Measurements from ENCODE around the gene STX5.
"Not testable (repeated sequence)": the region's sequence is repeated elsewhere in the genome, so short reads cannot be mapped to it uniquely, and the experiment has no call there.

The STX5 gene

GRCh38 chr11:62830904-62831519 lies 839 bp downstream of the STX5 start:
- no peak for DNase-seq (ENCODE audit: low read depth)

DNA sequence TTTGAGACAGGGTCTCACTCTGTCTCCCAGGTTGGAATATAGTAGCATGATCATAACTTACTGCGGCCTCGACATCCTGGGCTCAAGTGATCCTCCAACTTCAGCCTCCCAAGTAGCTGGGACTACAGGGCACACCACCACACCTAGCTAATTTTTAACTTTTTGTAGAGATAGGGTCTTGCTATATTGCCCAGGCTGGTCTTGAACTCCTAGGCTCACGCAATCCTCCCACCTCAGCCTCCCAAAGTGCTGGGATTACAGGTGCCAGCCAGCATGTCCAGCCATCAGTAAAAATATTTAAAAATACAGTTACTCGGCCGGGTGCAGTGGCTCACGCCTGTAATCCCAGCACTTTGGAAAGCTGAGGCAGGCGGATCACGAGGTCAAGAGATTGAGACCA lies 3.7 kb downstream of the STX5 start:
- DNase-seq (ENCODE audit: low read depth), result not testable (repeated sequence)

DNA sequence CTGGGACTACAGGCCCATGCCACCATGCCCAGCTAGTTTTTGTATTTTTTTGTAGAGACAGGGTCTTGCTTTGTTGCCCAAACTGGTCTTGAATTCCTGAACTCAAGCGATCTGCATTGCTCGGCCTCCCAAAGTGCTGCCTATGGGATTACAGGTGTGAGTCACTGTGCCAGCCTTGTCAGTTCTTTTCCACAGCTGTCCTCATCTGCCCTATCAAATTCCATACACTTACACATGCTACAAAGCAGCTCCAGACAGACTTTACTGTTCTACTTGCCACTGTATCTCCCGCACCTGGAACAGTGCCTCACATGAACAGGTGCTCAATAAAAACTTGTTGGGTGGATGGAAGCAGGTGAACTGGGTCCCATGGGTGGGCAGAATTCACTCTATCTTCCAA lies 8.2 kb downstream of the STX5 start:
- DNase-seq (ENCODE audit: low read depth), result no peak

DNA sequence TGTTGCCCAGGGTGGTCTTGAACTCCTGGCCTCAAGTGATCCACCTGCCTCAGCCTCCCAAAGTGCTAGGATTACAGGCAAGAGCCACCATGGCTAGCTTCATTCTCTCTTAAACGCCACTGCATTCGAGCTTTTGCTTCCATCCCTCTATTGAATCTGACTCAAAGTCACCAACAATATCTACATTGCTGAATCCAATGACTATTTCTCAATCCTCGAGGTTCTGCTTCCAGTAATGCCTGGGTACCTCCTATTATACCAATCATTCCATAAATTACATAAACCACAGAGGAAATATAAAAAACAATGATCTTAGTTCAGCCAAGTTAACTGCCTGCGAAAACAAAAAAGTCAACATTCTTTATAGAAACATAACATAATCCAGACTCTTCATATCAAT lies 14.7 kb downstream of the STX5 start:
- DNase-seq (ENCODE audit: low read depth), result no peak

- DNase-seq (ENCODE audit: low read depth), result no peak
These were observed 15.3 kb downstream of the STX5 start for GRCh38 chr11:62816557-62816956.

- DNase-seq (ENCODE audit: low read depth), result no peak
These were observed 20.2 kb downstream of the STX5 start for GRCh38 chr11:62811659-62812058.

DNA sequence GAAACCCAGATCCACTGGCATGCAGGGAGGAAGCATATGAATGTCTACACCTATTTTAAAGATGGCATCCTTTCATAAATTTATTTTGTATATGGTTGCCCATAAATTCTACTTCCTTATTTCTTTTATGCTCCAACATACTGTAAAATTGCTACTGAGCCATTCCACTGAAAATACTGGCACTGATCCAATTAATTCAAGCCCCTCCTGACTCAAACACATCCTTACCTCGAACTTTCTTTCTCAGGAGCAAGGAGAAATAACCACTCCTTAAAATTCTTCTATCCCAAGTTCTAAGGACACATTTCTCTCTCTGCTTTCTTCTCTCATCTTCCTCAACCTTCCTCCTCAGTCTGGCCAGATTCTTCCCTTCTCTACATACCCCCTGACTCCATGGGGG lies 21.1 kb downstream of the STX5 start:
- no peak for DNase-seq (ENCODE audit: low read depth)

- peak; percentile 39 for DNase-seq (ENCODE audit: low read depth)
These were observed 25.2 kb downstream of the STX5 start for GRCh38 chr11:62806611-62807121.

- DNase-seq (ENCODE audit: low read depth), result peak; percentile 11
These were observed 25.9 kb downstream of the STX5 start for GRCh38 chr11:62805961-62806441.

DNA sequence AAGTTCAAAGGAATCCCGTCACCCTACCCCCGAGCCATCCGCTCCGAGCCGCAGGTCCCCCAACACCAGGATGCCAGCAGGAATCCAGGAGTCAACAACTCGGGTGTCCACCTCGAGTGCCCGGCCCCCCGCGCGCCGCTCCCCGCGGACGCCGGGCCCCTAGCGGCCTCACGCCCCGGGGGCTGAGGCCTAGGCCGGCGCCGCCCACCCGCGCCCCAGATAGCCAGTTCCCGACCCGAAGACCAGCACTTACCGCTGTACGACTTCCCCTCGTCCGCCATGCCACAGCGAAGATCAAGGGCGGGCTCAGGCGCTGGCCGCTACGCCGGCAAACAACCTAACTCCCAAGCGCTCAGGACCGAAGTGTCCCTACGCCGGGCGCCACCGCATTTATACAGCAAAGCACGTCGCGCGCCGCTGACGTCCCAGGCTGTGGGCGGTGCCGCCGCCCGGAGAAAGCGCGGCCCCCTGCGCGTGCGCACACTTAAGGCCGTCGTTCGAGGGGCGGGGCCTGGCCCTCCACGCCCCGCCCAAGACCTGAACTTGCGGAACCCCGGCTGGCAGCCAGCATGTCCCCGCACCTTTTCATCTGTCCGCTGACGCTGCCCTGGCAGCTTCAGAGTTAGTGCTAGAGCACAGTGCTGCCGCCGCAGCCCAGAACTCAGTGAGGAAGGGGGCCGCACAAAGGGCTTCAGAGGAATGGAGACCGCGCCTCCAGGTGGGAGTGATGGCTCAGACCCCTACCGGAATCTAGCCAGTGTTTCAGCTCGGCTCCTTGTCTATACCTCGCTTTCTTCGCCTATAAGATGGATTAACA lies 26.6 kb downstream of the STX5 start, which contains the start of gene NXF1:
Gene NXF1, minus strand, starts transcription at position 365 of the 817 bp plus-strand sequence. Its CDS starts 84 bp downstream, at position 281.
- DNase-seq (ENCODE audit: low read depth), result peak; percentile 91

- DNase-seq (ENCODE audit: low read depth), result peak; percentile 57
These were observed 27.4 kb downstream of the STX5 start for GRCh38 chr11:62804310-62805075.

GRCh38 chr11:62801071-62801470 lies 30.8 kb downstream of the STX5 start:
- no peak for DNase-seq (ENCODE audit: low read depth)

DNA sequence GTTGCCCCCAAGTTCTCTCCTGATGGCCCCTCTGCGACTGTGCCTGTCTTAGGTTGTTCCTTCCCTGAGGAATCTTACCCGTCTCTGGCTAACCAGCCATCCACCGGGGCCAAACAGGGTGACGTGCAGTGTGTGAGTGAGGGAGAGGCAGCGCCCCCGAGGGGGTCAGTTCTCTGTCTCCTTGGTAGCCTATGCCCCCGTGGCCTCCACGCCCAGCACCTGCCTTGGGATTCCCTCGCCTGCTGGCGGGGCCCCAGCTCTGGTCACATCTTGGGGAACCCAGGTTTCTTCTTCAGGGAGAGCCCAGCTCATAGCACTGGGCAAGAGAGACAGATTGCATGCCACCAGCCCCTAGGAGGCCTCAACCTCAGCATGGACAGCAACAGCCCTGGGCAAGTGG lies 32.4 kb downstream of the STX5 start:
- DNase-seq (ENCODE audit: low read depth), result no peak

DNA sequence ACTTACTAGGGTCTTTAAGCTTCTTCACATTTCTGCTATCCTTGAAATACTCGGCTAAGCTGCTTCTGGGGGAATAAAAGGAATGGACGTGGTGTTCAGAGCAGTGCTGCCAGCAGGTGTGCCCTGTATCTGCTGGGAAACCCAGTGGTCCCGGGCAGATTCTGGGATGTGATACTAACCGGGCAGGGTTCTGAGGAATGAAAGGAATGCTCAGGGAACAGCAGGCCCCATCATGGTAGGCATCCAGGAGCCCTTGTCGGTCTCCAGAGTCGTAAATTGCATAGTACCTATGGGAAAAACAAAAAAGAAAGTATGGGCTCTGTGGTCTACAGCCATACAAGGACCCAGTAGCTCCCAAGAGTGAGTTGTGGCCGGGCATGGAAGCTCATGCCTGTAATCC lies 35.6 kb downstream of the STX5 start:
- DNase-seq (ENCODE audit: low read depth), result no peak

DNA sequence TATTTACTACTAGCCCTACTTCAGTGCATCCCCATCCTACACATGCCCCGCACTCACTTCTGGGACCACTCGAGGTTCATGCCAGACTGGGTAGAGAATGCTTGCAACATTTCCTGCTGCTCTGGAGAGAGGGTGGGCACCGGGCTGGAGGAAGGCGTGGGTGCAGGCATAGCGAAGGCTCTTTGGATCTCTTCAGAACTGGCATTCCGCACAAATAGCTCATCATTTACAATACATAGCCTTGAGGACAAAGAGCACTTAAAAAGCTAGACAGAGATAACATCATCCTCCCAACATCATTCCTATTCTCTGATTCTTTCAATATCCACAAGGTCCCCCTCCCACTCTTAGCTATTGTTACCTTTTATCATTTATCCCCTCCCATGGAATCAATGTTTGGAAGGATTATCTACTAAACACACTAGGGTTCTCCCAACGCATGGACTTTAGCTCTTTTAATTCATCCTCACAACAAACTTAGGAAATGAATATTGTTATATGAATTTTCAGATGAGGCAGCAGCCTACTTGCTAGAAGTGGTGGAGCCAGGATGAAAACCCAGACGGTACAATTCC lies 37.6 kb downstream of the STX5 start:
- peak; percentile 50 for DNase-seq (ENCODE audit: low read depth)

DNA sequence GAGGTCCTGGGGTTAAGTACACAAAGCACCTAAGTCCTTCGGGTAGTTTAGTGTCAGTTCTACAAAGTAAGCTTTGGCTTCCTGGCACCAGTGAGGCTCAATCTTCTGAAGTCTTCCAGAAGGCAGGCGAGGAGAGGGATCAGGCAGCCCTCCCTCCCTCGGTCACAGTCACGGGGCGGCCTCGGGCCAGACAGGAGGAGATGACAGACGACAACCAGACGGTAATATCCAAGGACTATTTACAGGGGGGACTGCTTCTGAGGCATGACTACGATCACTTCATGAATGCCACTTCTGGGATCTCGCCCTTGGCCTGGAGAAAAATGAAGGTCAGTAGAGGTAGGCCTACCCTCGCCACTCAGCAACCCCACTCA lies 39.7 kb downstream of the STX5 start:
- no peak for DNase-seq (ENCODE audit: low read depth)

DNA sequence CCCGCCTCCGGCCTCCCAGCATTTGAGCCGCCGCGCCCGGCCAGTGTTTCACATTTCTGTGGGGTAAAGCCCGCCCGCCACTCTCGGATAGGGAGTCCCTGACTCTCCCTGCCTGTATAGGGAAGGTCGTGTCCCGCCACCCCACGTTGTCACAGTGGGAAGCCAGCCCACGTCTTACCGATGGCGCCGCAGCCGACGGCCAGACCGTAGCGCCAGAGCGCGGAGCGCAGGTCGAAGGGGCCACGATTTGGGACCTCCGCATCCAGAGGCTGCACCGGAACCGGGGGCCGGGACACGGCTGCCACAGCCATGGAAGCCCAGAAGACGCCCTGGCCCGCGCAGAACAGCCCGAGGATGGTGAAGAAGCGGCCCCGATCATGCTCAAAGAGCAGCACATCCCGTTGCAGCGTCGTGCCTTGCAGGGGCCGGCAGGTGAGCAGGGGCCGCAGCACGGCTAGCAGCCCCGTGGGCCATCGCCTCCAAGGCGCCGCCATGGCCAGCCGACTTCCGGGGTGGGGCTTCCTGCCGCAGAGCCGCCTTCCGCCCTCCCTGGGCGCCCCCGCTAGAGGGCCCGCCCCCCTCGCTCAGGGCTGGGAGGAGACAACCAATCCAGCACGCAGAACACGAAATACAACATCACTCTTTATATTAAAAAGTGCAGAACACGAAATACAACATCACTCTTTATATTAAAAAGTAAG lies 40.2 kb downstream of the STX5 start, which contains the start of gene TMEM223:
Gene TMEM223, minus strand, starts transcription at position 506 of the 701 bp plus-strand sequence. Its CDS starts 12 bp downstream, at position 494.
- peak; percentile 83 for DNase-seq (ENCODE audit: low read depth)

GRCh38 chr11:62789576-62789975 lies 42.3 kb downstream of the STX5 start:
- DNase-seq (ENCODE audit: low read depth), result no peak

GRCh38 chr11:62788991-62789390 lies 42.9 kb downstream of the STX5 start:
- DNase-seq (ENCODE audit: low read depth), result no peak

DNA sequence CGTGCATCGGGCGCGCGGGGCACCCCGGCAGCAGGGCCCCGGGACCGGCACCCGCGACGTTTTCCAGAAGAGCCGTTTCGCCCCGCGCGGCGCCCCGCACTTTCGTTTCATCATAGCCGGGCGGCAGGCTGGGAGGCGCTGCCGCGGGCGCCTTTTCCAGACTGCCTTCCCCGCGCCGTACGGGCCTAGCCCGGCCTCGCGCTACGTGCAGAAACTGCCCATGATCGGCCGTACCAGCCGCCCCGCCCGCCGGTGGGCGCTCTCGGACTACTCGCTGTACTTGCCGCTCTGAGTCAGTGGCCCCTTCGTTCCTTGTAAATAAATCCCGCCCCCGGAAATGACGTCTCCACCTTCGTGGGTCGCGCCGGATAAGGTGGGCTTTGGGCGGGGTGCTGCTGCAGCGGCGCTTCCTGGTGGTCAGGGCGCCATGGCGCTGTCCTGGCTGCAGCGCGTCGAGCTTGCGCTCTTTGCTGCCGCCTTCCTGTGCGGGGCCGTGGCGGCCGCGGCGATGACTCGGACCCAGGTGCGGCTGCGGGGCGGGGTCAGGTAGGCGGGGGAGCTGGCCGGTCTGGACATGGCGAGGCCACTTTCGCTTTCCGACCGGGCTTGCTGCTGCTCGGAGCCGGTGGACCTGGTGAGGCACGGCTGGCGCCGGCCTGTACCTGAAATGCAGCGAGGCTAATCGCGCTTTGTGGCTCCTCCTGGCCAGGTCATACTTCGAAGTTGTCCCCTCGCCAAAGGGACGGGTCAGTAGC lies 44.7 kb downstream of the STX5 start, which contains the start of gene TMEM179B:
Gene TMEM179B, plus strand, starts transcription at position 398 of the 755 bp plus-strand sequence. Its CDS starts 30 bp downstream, at position 428.
- peak; percentile 98 for DNase-seq (ENCODE audit: low read depth)

All from EH (cell line).